ENCODE data around the gene MMP10.
"Not testable (repeated sequence)": the region's sequence is repeated elsewhere in the genome, so short reads cannot be mapped to it uniquely, and the experiment has no call there.

Gene MMP10

GRCh38 chr11:102751673-102752072 lies 28.8 kb downstream of the MMP10 start:
- ATAC-seq, result no peak
- no peak for TF ChIP-seq ZNF565 (CRISPR knock-in tag; conservative IDR thresholded peaks at IDR 0.05; ENCODE audit: low read depth)
- no peak for TF ChIP-seq BACH2 (CRISPR knock-in tag; IDR thresholded peaks at IDR 0.05; ENCODE audit: borderline replicate concordance)
- no peak for TF ChIP-seq ZNF70 (CRISPR knock-in tag; IDR thresholded peaks at IDR 0.05)
- no peak for TF ChIP-seq ESRRG (CRISPR knock-in tag; IDR thresholded peaks at IDR 0.05)
- TF ChIP-seq ZFP3 (CRISPR knock-in tag; IDR thresholded peaks at IDR 0.05), result no peak
- no peak for TF ChIP-seq ZC3H10 (CRISPR knock-in tag; IDR thresholded peaks at IDR 0.05)

GRCh38 chr11:102749101-102749722 lies 31.2 kb downstream of the MMP10 start:
- ATAC-seq, result no peak
- TF ChIP-seq ESRRG (CRISPR knock-in tag; IDR thresholded peaks at IDR 0.05) (no peak), BACH2 (CRISPR knock-in tag; IDR thresholded peaks at IDR 0.05; ENCODE audit: borderline replicate concordance) (no peak), CSRNP3 (CRISPR knock-in tag; IDR thresholded peaks at IDR 0.05) (no peak), TCF4 (CRISPR knock-in tag; IDR thresholded peaks at IDR 0.05; ENCODE audit: borderline replicate concordance) (no peak), TSHZ2 (CRISPR knock-in tag; IDR thresholded peaks at IDR 0.05) (no peak), ISL1 (CRISPR knock-in tag; IDR thresholded peaks at IDR 0.05) (no peak), CSDC2 (CRISPR knock-in tag; IDR thresholded peaks at IDR 0.05) (no peak), PATZ1 (CRISPR knock-in tag; IDR thresholded peaks at IDR 0.05; ENCODE audit: borderline replicate concordance) (no peak), ZNF565 (CRISPR knock-in tag; conservative IDR thresholded peaks at IDR 0.05; ENCODE audit: low read depth) (no peak), SNAI2 (CRISPR knock-in tag; IDR thresholded peaks at IDR 0.05) (no peak)

GRCh38 chr11:102746746-102747578 lies 33.5 kb downstream of the MMP10 start:
- ATAC-seq, result not testable (repeated sequence)

- TF ChIP-seq ZC3H10 (CRISPR knock-in tag; IDR thresholded peaks at IDR 0.05), result no peak
- no peak for ATAC-seq
Measured at GRCh38 chr11:102734650-102735049, 45.8 kb downstream of the MMP10 start.

GRCh38 chr11:102733232-102733875 lies 47.1 kb downstream of the MMP10 start:
- no peak for TF ChIP-seq SNAI2 (CRISPR knock-in tag; IDR thresholded peaks at IDR 0.05)
- peak; percentile 89 for ATAC-seq

GRCh38 chr11:102730944-102731343 lies 49.5 kb downstream of the MMP10 start:
- not testable (repeated sequence) for ATAC-seq
